Fibroblast of lung (primary cell): ENCODE data around the gene STON2.

ENCODE experiments used
- EZH2 ChIP-seq: IDR thresholded peaks from 2 replicates; pipeline ENCODE4 v1.5.1; 2012; ENCODE audit warnings: low read length, control low read depth, mild to moderate bottlenecking; ENCODE audit errors: missing control alignments
- TF ChIP-seq, protein P1 (sequence below), 2 donors: IDR thresholded peaks in 1 of 2; conservative IDR thresholded peaks in 1 of 2; 1 replicate in 1 of 2; 2 replicates in 1 of 2; pipeline ENCODE4 v1.5.1; 2011 to 2012; ENCODE audit warnings: low read length in 2 of 2, control low read depth in 1 of 2, inconsistent platforms in 1 of 2, low read depth in 1 of 2, mild to moderate bottlenecking in 1 of 2

DNA sequence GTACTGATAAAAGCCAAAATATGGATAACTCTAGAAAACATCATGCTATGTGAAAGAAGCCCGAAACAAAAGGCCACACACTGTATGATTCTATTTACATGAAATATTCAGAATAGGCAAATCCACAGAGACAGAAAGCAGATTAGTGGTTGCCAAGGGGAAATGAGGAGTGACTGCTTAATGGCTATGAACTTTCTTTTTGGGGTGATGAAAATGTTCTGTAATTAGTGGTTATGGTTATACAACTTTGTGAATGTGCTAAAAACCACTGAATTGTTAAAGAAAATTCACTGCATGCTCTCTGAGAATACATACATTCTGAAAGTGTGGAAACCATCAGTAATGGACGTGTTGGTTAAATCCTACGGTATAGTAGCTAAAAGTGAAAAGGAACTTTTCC, 39.9 kb upstream of the STON2 start:
- TF ChIP-seq, protein P1, sequence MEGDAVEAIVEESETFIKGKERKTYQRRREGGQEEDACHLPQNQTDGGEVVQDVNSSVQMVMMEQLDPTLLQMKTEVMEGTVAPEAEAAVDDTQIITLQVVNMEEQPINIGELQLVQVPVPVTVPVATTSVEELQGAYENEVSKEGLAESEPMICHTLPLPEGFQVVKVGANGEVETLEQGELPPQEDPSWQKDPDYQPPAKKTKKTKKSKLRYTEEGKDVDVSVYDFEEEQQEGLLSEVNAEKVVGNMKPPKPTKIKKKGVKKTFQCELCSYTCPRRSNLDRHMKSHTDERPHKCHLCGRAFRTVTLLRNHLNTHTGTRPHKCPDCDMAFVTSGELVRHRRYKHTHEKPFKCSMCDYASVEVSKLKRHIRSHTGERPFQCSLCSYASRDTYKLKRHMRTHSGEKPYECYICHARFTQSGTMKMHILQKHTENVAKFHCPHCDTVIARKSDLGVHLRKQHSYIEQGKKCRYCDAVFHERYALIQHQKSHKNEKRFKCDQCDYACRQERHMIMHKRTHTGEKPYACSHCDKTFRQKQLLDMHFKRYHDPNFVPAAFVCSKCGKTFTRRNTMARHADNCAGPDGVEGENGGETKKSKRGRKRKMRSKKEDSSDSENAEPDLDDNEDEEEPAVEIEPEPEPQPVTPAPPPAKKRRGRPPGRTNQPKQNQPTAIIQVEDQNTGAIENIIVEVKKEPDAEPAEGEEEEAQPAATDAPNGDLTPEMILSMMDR (conservative IDR thresholded peaks at IDR 0.05 in 1 of 2, IDR thresholded peaks at IDR 0.05 in 1 of 2; ENCODE audit: low read depth in 1 of 2, low read length in 2 of 2), result no peak
- TF ChIP-seq EZH2, result no peak
